Measurements from ENCODE around the gene PPM1N.

The PPM1N gene

GRCh38 chr19:45531349-45531748 lies 33.1 kb downstream of the PPM1N start:
- ATAC-seq, result no peak
- TF ChIP-seq RARB (CRISPR knock-in tag; IDR thresholded peaks at IDR 0.05), result no peak
- no peak for TF ChIP-seq ZFP30 (CRISPR knock-in tag; IDR thresholded peaks at IDR 0.05)
- no peak for TF ChIP-seq ZNF8 (CRISPR knock-in tag; IDR thresholded peaks at IDR 0.05)
- no peak for TF ChIP-seq ZC3H10 (CRISPR knock-in tag; IDR thresholded peaks at IDR 0.05)
- no peak for TF ChIP-seq SNAI2 (CRISPR knock-in tag; IDR thresholded peaks at IDR 0.05)
- no peak for TF ChIP-seq ISL1 (CRISPR knock-in tag; IDR thresholded peaks at IDR 0.05)
- TF ChIP-seq TOX (CRISPR knock-in tag; IDR thresholded peaks at IDR 0.05; ENCODE audit: borderline replicate concordance), result no peak
- TF ChIP-seq CREB5 (CRISPR knock-in tag; IDR thresholded peaks at IDR 0.05; ENCODE audit: low read depth), result no peak
- TF ChIP-seq ESRRG (CRISPR knock-in tag; IDR thresholded peaks at IDR 0.05), result no peak
- no peak for TF ChIP-seq ZFP3 (CRISPR knock-in tag; IDR thresholded peaks at IDR 0.05)
- TF ChIP-seq CSRNP3 (CRISPR knock-in tag; IDR thresholded peaks at IDR 0.05), result no peak

GRCh38 chr19:45539459-45539858 lies 41.2 kb downstream of the PPM1N start:
- no peak for TF ChIP-seq RARB (CRISPR knock-in tag; IDR thresholded peaks at IDR 0.05)
- no peak for TF ChIP-seq TSHZ2 (CRISPR knock-in tag; IDR thresholded peaks at IDR 0.05)
- TF ChIP-seq SNAI2 (CRISPR knock-in tag; IDR thresholded peaks at IDR 0.05), result no peak
- no peak for TF ChIP-seq TCF4 (CRISPR knock-in tag; IDR thresholded peaks at IDR 0.05; ENCODE audit: borderline replicate concordance)
- no peak for TF ChIP-seq ARNTL (CRISPR knock-in tag; IDR thresholded peaks at IDR 0.05; ENCODE audit: borderline replicate concordance, low read depth)
- ATAC-seq, result no peak

- no peak for ATAC-seq
- no peak for TF ChIP-seq CSRNP3 (CRISPR knock-in tag; IDR thresholded peaks at IDR 0.05)
- TF ChIP-seq GLIS3 (CRISPR knock-in tag; IDR thresholded peaks at IDR 0.05), result no peak
- no peak for TF ChIP-seq ZFP3 (CRISPR knock-in tag; IDR thresholded peaks at IDR 0.05)
- no peak for TF ChIP-seq ZNF565 (CRISPR knock-in tag; conservative IDR thresholded peaks at IDR 0.05; ENCODE audit: low read depth)
- TF ChIP-seq ZC3H10 (CRISPR knock-in tag; IDR thresholded peaks at IDR 0.05), result no peak
- TF ChIP-seq CSDC2 (CRISPR knock-in tag; IDR thresholded peaks at IDR 0.05), result no peak
- TF ChIP-seq CREB5 (CRISPR knock-in tag; IDR thresholded peaks at IDR 0.05; ENCODE audit: low read depth), result no peak
- no peak for TF ChIP-seq PPARA (CRISPR knock-in tag; IDR thresholded peaks at IDR 0.05; ENCODE audit: borderline replicate concordance)
- no peak for TF ChIP-seq SNAI2 (CRISPR knock-in tag; IDR thresholded peaks at IDR 0.05)
- no peak for TF ChIP-seq ZNF8 (CRISPR knock-in tag; IDR thresholded peaks at IDR 0.05)
- TF ChIP-seq OSR1 (CRISPR knock-in tag; IDR thresholded peaks at IDR 0.05), result no peak
- no peak for TF ChIP-seq TSHZ2 (CRISPR knock-in tag; IDR thresholded peaks at IDR 0.05)
- no peak for TF ChIP-seq RARB (CRISPR knock-in tag; IDR thresholded peaks at IDR 0.05)
- TF ChIP-seq ARNTL (CRISPR knock-in tag; IDR thresholded peaks at IDR 0.05; ENCODE audit: borderline replicate concordance, low read depth), result no peak
- TF ChIP-seq PATZ1 (CRISPR knock-in tag; IDR thresholded peaks at IDR 0.05; ENCODE audit: borderline replicate concordance), result no peak
- no peak for TF ChIP-seq BACH2 (CRISPR knock-in tag; IDR thresholded peaks at IDR 0.05; ENCODE audit: borderline replicate concordance)
Observed at GRCh38 chr19:45542234-45542668, 44.0 kb downstream of the PPM1N start.

Measured in SK-N-SH treated with all-trans-retinoic acid at 6 μM for 48 hours (cell line).